Thyroid gland (tissue), 4 donors: ENCODE results near the gene GALNT2. TPM values are rescaled to one million over a fixed set of nuclear protein-coding genes. Genes with fewer than 3 reads are reported as not detected.

Source experiments
- DNase-seq, 2 donors: peaks; one replicate each; pipeline ENCODE4 v3.0.0-alpha.2; 2019
- H3K27ac ChIP-seq, 3 donors: fragments of 200-600 bp; sonication (generic); 1 replicate in 2 of 3; 2 replicates in 1 of 3; pipeline ENCODE4 v1.5.1; 2016 to 2019; ENCODE audit warnings: mild to moderate bottlenecking in 1 of 3, moderate library complexity in 1 of 3
- H3K27me3 ChIP-seq: fragments of 200-600 bp; sonication (generic); one replicate; pipeline ENCODE4 v1.5.1; 2019
- H3K36me3 ChIP-seq, 2 donors: fragments of 200-600 bp; sonication (generic); one replicate each; pipeline ENCODE4 v1.5.1; 2016 to 2019
- H3K4me1 ChIP-seq, 2 donors: fragments of 200-600 bp; sonication (generic); one replicate each; pipeline ENCODE4 v1.5.1; 2017 to 2019
- H3K4me3 ChIP-seq, 3 donors: fragments of 200-600 bp; sonication (generic); replicated peaks in 1 of 3; 1 replicate in 2 of 3; 2 replicates in 1 of 3; pipeline ENCODE4 v1.5.1; 2016; ENCODE audit warnings: mild to moderate bottlenecking in 1 of 3
- H3K9me3 ChIP-seq: fragments of 200-600 bp; sonication (generic); one replicate; pipeline ENCODE4 v1.5.1; 2017
- CTCF ChIP-seq, 6 experiments: fragments of 200-600 bp in 3 of 6; fragments of 450-650 bp in 3 of 6; sonication (generic) in 3 of 6; IDR thresholded peaks; one replicate each; pipeline ENCODE4 v1.5.1; 2016 to 2019; ENCODE audit warnings: antibody characterized with exemption in 6 of 6, mild to moderate bottlenecking in 2 of 6, inconsistent platforms in 1 of 6, moderate library complexity in 1 of 6
- POLR2A ChIP-seq, 2 donors: fragments of 450-650 bp; IDR thresholded peaks; one replicate each; pipeline ENCODE4 v1.6.1; 2017; ENCODE audit warnings: antibody characterized with exemption in 2 of 2, mild to moderate bottlenecking in 2 of 2, moderate library complexity in 1 of 2
- WGBS, 2 donors: methylation state at CpG; one replicate each; pipeline ENCODE4 v1.1.5; 2017; 5-methylcytosine and 5-hydroxymethylcytosine counted together
- intact Hi-C: fragments of 100-400 bp; cut with DNase I; formaldehyde crosslinking; loops from one replicate; pipeline ENCODE4 v1.15.1; 2023
- total RNA-seq, 4 donors: library from RNA; depleted of rRNA; stranded (reverse); fragments of >200 nt; gene quantifications; one replicate each; pipeline ENCODE4 v1.2.3, GENCODE V29; 2016

GALNT2 gene
- total RNA-seq, 4 donors from 2014 or later: 26.2 to 48.9 (median 42.3) TPM

GRCh38 chr1:230157420-230158390, 90.7 kb downstream of the GALNT2 start:
- H3K27ac ChIP-seq: peak overlapping the region in 2 of 3 donors; percentile 52 to 61
- H3K4me1 ChIP-seq: peaks cover 37 to 52% of the 10 kb centered on the region in 2 donors
- DNase-seq: peak; percentile 45 to 57
- no peak overlapping the region for H3K4me3 ChIP-seq
- TF ChIP-seq CTCF (IDR thresholded peaks at IDR 0.05) (no peak), POLR2A (IDR thresholded peaks at IDR 0.05) (no peak)
- H3K9me3 ChIP-seq: no peaks in the 10 kb centered on the region
- intact Hi-C loops: no loop called here
- H3K36me3 ChIP-seq: no peaks in the 10 kb centered on the region
- 63 to 67% methylated on average over 12 of the region's 12 CpGs for WGBS, 2 donors
- no peaks in the 10 kb centered on the region for H3K27me3 ChIP-seq

- no peaks in the 10 kb centered on the region for H3K9me3 ChIP-seq
- H3K27me3 ChIP-seq: no peaks in the 10 kb centered on the region
- H3K4me3 ChIP-seq: no peak overlapping the region
- TF ChIP-seq POLR2A (IDR thresholded peaks at IDR 0.05) (no peak), CTCF (IDR thresholded peaks at IDR 0.05) (no peak)
- intact Hi-C loops: no loop called here
- 44 to 48% methylated on average over 12 of the region's 12 CpGs for WGBS, 2 donors
- H3K36me3 ChIP-seq: no peaks in the 10 kb centered on the region
- peaks cover 34 to 49% of the 10 kb centered on the region in 2 donors for H3K4me1 ChIP-seq
- peak; percentile 44 to 62 for DNase-seq
- peak overlapping the region in 2 of 3 donors; percentile 52 to 61 for H3K27ac ChIP-seq
Measured at GRCh38 chr1:230158415-230159291, 91.6 kb downstream of the GALNT2 start.

- Histone ChIP-seq H3K27ac (peak overlapping the region in 2 of 3 donors; percentile 43 to 61), H3K4me1 (peaks cover 28 to 40% of the 10 kb centered on the region in 2 donors), H3K36me3 (no peaks in the 10 kb centered on the region), H3K9me3 (no peaks in the 10 kb centered on the region), H3K4me3 (no peak overlapping the region), H3K27me3 (no peaks in the 10 kb centered on the region)
- intact Hi-C loops: no loop called here
- TF ChIP-seq POLR2A (IDR thresholded peaks at IDR 0.05) (no peak), CTCF (IDR thresholded peaks at IDR 0.05) (no peak)
- 83 to 96% methylated on average over 4 to 6 of the region's 6 CpGs for WGBS, 2 donors
- no peak for DNase-seq
Measured at GRCh38 chr1:230159580-230159979, 92.5 kb downstream of the GALNT2 start.

GRCh38 chr1:230160957-230161771, 94.1 kb downstream of the GALNT2 start:
- H3K9me3 ChIP-seq: no peaks in the 10 kb centered on the region
- intact Hi-C loops: no loop called here
- 74 to 89% methylated on average over 8 of the region's 8 CpGs for WGBS, 2 donors
- TF ChIP-seq POLR2A (IDR thresholded peaks at IDR 0.05) (no peak), CTCF (IDR thresholded peaks at IDR 0.05) (no peak)
- no peak for DNase-seq
- no peaks in the 10 kb centered on the region for H3K36me3 ChIP-seq
- H3K27ac ChIP-seq: no peak overlapping the region
- H3K4me1 ChIP-seq: peaks cover 28 to 36% of the 10 kb centered on the region in 2 donors
- no peak overlapping the region for H3K4me3 ChIP-seq
- no peaks in the 10 kb centered on the region for H3K27me3 ChIP-seq
